ENCODE measurements around the gene PPCDC.

PPCDC gene, protein sequence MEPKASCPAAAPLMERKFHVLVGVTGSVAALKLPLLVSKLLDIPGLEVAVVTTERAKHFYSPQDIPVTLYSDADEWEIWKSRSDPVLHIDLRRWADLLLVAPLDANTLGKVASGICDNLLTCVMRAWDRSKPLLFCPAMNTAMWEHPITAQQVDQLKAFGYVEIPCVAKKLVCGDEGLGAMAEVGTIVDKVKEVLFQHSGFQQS

GRCh38 chr15:75023181-75023871 lies at the start of gene PPCDC:
PPCDC (plus strand) TSS chr15:75023590; CDS start chr15:75028319, 4,729 bp downstream.
- DNase-seq = peak; percentile 97

- DNase-seq = no peak
Observed at GRCh38 chr15:74976159-74976558, 47.2 kb upstream of the PPCDC start.

GRCh38 chr15:74977599-74977998 lies 45.8 kb upstream of the PPCDC start:
- DNase-seq = peak; percentile 51

DNA sequence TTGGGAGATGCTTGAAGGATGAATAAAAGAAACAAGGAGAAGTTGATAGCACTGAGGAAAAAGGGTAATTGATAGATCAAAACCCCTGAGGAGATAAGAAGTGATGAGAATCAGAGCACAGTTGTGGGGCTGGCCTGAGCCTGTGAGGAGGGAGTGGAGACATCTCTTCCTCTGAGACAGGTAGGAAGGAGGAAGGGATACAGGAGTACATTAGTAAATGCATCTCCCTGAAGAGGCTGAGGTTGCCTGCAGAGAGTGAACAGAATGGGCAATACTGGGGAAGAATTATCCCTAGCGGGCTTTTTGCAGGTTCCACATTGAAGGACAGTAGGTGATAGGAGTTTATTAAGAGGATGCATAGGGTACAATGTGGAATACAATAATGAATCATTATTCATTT lies 45.3 kb upstream of the PPCDC start:
- no peak for DNase-seq

GRCh38 chr15:74978503-74978902 lies 44.9 kb upstream of the PPCDC start:
- peak; percentile 63 for DNase-seq

DNA sequence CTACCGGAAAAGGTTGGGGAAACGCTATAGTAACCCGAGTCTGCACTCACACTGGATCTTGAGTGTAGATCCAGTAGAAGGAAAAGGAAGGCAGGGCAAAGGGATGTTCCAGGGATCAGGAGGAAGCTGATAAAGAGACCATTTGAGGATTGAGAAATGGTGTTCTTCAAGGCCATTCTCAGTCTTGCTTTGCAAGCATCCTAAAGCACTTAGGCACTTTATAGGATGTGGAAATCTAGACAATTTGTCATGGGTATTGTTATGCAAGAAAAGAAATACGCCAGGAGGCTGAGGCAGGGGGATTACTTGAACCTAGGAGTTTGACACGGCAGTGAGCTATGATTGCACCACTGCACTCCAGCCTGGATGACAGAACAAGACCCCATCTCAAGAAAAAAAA lies 41.2 kb upstream of the PPCDC start:
- DNase-seq = no peak

DNA sequence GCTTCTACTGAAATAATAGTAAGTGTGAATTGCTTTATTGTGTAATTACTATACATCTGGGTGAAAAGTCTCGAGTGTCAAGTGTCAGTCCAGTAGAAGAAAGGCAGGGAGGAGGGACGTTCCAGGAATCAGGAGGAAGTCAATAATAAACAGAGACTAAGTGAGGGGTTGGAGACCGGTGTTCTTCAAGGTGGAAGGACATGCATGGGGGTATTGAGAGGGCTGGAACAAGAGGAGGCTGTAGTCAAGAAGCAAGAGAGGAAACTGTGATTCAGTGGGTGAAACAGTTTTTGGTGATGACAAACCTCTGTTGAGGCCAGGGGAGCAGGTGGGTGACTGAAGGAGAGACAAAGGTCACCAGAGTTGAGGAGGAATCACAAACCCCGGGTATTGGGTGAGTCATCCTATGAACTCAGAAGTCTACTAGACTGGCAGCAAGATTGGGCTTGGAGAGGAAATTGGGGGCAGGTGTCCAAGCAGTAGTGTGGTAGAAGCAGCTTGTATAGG lies 39.6 kb upstream of the PPCDC start:
- DNase-seq = peak; percentile 72

GRCh38 chr15:74988007-74988800 lies 35.2 kb upstream of the PPCDC start:
- peak; percentile 57 for DNase-seq

DNA sequence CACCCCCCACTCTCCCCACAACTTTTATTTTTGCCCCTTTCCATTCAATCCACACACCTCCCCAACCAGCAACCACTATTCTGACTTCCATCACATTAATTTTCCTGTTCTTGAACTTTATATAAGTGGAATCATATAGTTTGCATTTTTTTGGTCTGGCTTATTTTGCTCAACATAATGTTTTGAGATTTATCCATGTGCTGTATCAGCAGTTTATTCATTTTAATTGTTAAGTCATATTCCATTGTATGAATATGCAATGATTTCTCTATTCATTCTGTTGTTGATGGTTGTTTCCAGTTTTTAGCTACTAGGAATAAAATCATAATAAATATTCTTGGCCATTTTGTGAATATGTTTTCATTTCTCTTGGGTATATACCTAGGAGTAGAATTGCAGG lies 33.9 kb upstream of the PPCDC start:
- no peak for DNase-seq

DNA sequence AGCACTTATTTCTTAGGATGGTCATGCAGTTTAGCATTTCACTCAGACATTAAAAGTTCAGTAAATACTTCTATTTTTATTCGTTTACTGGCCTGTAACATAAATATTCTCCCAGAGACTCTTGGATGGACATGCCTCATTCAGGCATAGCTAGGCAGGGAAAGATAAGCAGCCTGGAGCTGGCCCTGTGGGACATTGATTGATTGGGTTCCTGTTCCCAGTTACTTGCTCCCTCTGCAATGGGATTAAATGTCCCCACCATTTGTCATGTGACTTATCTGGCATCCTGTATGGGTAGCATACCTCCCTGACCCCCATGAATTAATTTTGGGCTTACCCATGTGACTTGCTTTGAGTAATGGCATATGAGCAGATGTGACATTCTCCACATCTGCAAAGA lies 30.8 kb upstream of the PPCDC start:
- no peak for DNase-seq

DNA sequence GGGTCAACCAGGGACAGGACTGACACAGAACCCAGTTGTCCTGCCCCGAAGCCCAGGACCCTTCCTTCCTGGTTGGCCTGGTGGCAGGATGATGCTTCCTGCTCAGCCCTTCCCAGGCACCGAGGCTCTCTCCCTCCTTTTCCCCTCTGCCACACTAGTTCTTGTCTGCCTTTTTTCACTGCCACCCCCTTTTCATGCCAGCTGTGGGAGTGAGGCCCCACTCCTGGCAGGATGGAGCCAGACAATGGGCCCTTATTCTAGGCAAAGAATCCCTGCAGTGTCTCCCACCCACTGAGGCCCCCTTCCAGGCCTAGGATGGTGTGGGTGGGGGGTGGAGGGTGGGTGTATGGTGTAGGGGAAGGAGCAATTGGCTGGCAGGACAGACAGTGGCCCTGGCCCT lies 29.2 kb upstream of the PPCDC start:
- no peak for DNase-seq

GRCh38 chr15:74994685-74995084 lies 28.7 kb upstream of the PPCDC start:
- no peak for DNase-seq

DNA sequence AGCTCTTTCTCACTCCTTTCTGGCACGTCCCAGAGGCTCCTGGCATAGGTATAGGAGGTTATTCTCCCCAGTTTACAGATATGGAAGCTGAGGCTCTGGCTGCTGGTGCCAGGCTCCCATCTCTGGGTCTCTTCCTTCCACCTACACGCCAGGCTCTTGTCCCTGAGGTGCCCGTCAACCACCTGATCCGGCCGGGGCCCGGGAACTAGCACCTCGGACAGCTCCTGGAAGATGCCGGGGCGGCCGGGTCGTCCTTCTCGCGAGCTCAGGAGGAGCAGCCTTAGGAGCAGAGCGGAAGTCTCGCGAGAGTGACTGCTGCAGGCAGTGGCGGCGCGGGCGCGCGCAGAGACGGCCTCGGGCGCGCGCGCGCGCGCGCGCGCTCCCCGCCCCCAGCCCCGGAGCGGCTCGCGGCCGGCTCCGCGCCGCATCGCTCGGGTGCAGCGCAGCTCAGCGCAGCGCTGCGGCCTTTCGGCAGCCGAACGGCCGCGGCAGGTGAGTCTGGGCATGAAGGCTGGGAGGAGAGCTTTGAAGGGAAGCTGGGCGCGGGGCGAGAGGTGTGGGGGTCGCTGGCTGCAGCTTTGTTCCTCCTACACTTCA lies 28.1 kb upstream of the PPCDC start, which contains the start of gene SCAMP5:
Gene SCAMP5, plus strand, starts transcription at position 382 of the 597 bp plus-strand sequence. CDS start 16,277 bp downstream, outside the sequence.
- DNase-seq = peak; percentile 95

DNA sequence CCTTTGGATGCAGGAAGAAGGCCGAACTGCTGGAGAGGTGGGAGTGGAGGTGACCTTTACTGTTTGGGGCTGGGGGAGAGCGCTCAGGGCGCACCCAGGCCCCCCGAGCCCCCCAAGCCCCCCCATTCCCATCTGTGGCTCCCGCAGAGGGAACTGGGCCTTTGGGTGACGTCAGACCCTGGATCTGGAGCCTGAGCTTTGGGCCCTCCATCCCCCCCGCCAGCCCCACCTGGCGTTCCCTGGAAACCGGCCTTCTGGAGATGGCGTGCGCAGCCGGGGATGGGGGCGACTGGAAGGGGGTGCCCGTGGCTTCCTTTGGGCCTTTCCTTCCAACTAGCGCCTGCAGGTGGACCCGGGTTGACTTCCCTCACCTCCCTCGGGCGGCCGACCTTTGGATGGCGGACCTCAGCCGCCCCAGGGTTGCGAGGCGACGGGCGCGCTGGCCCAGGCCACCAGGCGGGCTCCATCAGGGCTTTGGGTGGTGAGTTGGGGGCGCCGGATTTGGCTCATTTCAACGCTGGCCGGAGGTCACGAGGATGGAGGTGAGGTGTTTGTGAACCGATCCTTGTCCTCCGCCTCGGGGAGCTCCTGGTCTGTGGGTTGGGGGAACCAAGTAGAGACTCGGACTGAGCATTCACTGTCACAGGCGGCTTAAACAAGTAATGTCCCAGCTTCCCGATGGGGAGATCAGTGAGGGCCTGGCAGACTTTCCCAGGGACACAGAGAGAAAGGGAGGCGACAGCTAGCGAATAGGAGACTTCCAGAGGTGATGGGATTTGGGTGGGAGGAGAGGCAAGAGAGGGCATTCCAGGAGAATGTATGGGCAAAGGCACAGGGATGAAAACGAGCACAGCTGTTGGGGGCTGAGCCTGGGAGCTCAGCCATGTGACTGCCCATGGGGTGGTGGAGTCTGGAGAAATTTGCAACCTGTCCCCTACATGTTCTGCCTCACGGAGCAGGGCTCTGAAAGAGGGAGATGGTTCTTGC lies 27.3 kb upstream of the PPCDC start:
- peak; percentile 7 for DNase-seq

GRCh38 chr15:74997141-74997540 lies 26.2 kb upstream of the PPCDC start:
- no peak for DNase-seq

DNA sequence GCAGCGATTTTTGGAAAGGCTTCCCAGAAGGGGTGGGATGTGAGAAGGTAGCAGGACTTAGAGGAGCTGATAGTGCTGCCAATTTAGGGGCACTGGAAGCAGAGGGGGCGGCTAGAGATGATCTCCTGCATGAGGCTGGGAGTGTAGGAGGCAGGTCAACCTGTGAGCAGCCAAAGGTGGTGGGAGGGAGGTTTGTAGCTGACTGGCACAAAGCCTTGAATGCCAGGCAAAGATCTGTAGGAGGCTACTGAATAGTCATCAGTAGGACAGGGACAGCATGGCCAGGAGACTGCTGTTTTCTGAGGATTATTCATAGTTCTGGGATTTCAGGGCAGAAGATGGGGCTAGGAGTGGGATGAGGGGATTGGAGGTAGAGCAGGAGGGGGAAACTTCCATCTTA lies 25.8 kb upstream of the PPCDC start:
- no peak for DNase-seq

DNA sequence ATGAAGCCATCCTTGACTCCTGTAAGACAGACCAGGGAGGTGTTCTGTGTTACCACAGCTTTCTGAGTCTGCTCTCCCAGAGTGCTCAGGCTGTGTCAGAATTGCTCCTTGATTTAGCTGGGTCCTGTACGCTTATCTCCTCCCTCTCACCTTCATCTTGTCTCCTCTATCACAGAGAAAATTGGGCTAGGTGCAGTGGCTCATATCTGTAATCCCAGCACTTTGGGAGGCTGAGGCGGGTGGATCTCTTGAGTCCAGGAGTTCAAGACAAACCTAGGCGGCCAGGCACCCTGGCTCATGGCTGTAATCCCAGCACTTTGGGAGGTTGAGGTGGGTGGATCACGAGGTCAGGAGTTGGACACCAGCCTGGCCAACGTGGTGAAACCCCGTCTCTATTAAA lies 22.1 kb upstream of the PPCDC start:
- no peak for DNase-seq

DNA sequence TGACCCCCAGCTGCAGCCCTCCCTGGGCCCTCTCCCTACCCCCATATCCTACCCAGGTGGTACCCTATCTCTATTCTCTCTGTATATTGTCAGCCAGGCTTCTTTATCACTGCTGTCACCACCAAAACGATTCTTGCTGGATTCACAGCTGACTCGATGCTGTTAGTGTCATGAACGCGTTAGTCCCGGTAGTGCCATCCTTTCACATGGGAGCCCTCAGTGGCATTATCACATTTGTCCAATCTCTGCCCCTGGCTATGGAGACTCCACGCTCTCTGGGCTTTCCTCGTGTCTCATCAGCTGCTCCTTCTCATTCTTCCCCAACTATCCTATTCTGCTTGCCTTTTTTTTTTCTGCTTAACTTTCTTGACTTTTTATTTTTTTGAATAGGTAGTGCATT lies 21.0 kb upstream of the PPCDC start:
- no peak for DNase-seq

GRCh38 chr15:75007216-75007615 lies 16.2 kb upstream of the PPCDC start:
- DNase-seq = no peak

GRCh38 chr15:75008221-75008625 lies 15.2 kb upstream of the PPCDC start:
- no peak for DNase-seq

DNA sequence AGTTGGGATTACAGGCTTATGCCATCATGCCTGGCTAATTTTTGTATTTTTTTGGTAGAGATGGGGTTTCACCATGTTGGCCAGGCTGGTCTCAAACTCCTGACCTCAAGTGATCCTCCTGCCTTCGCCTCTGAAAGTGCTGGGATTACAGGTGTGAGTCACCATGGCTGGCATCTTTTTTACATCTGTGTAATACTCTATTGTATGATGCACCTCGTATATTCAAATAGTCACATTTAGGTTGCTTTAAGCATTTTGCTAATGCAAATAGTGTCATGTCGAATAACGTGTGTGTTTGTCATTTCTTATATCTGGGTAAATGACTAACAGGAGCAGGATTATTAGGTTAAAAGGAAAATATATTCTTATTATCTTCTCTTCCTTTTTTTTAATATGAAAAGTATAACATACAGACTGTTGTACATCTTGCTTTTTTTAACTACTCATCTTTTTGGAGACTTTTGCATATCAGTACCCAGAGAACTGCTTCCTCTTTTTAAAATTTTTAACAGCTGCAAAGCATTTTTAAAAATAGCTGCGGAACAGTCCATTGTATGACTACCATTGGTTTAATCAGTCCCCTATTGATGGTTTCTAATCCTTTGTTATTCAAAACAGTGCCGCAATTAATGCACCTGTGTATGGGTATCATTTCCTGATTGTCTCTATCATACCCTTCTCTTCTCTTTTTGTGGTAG lies 14.6 kb upstream of the PPCDC start:
- DNase-seq = no peak
